ENCODE results near the gene COX6A2.

COX6A2 gene

DNA sequence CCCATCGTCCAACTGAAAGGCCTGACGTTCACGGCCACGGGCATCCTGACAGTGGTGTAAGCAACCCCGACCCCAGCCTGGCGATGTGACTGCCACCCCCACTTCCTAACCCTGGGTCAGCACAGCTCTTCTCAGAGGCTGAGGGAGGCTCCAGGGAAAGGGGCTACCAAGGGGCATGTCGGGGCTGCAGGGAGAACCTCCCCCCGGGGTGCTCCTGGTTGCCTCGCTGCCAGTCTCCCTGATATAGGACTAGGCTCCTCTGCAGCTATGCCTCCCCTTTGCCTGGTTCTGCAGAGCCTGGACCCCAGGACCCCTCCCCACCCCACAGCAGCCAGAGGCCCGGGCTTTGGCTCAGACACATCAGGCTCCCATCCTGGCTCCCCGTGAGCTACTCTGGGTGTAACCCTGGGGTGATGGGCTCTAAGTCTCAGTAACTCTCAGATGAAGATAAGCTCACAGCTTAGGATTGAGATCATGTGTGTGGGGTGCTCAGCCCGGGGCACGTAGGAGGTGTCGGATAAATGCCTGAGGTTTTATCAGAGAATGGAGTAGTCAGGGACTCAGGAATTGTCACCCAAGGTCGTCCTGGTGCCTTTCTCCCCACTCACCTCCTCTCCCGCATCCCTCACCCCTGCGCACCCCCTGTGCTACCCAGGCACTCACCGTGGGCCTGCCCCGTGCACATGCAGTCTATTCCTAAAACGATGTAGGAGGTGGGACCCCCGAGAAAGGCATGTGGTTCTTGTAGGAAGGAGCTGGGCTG is 24.4 kb downstream of the COX6A2 start:
- no peak for DNase-seq

DNA sequence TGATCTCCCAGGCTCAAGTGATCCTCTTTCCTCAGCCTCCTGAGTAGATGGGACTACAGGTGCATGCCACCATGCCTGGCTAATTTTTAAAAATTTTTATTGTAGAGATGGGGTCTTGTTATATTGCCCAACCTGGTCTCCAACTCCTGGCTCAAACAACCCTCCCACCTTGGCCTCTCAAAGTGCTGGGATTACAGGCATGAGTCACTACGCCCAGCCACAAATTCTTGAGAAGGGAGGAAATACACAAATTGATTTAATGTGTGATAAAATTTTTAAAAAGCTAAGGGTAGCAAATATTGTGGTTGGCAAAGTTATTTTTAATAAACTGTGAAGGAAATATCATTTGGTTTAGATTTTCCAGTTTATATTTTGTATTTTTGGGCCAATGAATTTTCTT is 25.5 kb downstream of the COX6A2 start:
- no peak for DNase-seq

DNA sequence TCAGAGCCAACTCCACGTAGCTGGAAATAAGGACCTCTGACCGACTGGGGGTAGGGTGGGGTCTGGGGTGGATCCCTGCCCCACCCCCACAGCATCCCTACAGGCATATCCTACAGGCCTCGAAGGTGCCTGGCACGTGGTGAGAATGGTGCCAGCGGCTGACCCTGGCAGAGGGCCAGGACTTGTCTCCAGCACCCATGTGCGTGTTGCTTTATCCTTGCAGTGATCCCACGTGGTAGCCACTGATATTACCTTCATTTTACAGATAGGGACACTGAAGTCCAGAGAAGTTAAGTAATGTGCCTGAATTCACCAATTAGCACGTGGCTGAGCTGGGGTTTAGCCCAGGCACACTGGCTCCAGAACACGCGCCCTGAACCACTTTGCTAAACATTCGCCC is 26.7 kb downstream of the COX6A2 start:
- no peak for DNase-seq

DNA sequence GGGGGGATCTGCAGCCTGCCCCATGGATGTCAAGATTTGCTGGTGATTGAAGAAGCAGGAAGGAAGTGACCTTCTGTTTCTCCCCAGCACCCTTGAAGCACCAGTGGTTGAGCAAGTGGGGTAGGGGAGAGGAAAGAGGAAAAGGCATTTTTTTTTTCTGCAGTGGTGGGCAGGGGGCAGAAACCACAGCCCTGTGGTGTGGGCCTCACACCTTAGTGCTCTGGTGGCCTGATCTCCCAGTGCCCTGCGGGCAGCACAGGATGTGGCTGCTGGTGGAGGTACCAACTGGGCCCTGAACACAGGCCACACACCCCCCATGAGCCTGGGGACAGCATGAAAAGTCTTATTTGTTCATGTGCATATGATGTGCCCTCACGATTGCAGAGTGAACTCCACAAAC is 28.0 kb downstream of the COX6A2 start:
- no peak for DNase-seq

DNA sequence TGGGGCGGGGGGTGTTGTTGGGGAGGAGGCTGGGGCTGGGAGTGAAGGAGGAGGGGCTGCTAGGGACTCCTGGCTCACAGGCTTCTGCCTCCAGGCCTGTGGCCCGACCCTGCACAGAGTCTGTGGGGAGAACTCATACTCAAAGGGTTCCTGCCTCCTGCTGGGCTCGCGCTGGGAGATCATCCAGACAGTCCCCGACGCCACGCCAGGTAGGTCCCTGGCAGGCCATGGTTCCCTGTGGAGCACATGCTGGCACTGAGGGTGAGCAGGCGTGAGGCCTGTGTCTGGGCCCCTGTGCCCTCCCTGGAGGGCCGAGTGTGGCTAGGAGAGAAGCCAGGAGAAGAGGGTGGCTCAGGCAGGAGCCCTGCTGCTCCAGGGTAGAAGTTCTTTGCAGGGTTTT is 30.5 kb downstream of the COX6A2 start:
- no peak for DNase-seq

DNA sequence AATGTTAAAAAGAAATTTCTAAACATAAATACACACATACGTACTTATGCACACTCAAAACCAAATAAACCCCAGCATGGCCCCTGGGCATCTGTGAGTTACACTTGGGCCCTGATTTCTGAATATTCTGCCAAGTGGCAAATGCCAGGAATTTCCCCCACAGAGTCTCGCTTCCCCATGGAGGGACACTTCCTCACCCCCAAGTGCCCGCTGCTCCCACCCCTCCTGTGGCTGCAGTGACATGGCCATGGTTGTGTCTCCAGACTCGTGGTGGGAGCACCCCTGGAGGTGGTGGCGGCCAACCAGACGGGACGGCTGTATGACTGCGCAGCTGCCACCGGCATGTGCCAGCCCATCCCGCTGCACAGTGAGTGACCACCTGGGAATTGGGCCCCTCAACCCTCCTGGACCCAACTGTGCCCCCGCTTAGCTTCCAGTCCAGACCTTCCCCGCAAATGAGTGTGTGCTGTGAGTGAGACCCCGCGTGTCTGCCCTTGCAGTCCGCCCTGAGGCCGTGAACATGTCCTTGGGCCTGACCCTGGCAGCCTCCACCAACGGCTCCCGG is 31.0 kb downstream of the COX6A2 start:
- no peak for DNase-seq

DNA sequence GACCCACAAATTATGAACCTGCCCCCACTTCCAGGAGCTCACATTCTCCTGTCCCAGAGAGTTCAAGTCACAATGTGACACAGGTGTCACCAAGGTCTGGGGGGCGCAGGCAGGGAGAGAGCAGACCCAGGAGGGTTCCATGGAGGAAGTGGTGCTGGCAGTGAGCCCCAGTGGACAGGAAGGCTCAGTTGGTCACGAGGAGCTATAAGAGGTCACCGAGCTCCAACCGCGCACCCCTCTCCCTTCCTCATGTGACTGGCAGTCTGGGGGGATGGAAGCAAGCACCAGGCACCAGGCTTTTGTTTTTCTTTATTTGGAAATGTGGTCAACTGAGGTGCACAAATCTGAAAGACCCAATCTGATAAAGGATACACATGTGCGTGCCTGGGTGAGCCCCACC is 32.5 kb downstream of the COX6A2 start:
- no peak for DNase-seq

DNA sequence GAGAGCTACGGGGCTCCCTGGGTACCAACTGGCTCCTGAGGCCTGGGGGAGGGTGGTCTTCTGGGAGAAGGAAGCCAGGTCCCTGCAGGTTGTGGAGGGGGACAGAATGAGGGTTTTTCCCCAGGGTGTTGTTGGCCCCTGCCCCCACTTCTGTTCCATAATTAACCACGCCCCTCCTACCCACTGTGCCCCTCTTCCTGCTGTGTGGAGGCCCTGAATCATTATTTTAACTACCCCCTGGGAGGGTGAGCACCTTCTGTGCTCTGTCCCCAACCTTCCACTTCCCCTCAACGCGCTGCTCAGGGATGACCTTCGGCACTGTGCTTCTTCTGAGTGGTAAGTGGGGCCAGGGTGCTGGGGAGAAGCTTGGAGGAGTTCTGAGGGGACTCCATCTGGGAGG is 35.1 kb downstream of the COX6A2 start, which contains the start of gene ITGAD:
Gene ITGAD, plus strand, starts transcription at position 280 of the 400 bp plus-strand sequence. Its CDS starts 26 bp downstream, at position 306.
- DNase-seq, result no peak

DNA sequence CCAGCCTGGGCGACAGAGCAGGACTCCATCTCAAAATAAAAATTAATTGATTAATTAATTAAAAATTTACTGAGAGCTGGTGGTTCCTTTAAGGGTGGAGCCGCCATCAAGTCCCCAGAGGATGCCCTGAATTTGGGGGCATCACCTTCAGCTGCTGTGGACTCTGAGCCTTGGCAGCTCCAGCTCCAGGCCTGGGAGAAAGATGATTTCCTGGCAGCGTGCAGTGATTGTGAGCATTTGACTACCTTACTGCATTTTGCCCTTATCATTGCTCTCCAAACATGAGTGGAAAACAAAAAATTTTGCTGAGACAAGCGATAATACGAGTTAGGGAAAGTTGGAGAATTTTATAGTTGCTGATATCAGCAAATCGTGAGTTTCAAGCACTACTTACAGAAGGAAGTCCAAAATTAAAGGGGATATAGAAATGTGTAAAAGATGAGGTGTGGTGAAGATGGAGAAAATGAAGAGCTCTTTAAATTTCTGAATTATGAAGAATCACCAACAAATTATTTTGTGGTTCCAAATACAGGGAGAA is 37.6 kb downstream of the COX6A2 start:
- no peak for DNase-seq

DNA sequence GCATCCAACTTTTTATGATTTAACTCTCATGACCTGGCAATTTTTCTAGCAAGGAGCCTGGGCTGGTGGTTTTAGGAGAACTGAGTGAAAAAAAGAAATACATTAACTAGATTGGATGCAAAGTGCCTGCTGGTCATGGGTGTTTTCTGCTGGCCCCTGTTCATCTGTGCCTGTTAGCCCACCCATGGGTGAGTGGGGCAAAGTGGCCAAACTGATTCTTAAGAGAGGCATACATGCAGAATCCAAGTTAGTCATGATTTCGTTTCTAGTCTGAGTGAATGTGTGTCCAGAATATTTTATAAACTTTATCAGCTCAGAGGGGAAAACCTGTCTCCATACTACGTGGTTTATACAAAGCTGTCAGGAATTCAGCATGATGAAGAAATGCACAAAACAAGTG is 39.6 kb downstream of the COX6A2 start:
- DNase-seq, result no peak

DNA sequence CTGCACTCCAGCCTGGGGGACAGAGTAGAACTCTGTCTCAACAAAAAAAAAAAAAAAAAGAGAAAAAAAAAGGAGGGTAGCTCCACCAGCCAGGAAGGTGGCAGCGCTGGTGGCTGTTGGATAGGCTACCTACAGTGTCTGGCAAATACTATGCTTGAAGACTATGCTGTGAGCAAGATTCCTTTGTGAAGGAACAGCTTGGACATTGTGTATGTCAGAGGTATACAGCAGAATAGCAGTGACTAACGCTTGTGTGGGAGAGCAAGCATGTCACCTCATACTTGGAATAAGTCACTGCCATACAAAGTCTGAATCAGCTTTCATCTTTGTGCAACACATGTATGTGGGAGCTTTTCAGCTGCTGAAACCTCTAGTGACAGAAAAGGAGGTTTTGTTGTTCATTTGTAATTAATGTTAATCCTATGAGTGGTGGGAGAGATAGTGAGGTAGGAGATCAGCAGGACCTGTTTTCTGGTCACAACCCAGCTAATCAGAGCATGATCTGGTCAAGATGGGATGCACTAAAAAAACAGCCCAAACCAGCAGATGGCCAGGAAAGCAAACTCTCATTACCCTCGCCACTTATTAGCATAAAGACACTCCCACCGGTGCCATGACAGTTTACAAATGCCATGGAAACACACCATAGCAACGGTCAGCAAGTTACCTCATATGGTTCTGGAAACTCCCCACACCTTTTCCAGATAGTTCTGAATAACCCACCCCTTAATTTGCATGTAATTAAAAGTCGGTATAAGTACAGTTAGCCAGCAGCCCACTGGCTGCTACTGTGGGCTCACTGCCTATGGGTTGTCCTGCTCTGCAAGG is 41.8 kb downstream of the COX6A2 start:
- DNase-seq, result no peak

DNA sequence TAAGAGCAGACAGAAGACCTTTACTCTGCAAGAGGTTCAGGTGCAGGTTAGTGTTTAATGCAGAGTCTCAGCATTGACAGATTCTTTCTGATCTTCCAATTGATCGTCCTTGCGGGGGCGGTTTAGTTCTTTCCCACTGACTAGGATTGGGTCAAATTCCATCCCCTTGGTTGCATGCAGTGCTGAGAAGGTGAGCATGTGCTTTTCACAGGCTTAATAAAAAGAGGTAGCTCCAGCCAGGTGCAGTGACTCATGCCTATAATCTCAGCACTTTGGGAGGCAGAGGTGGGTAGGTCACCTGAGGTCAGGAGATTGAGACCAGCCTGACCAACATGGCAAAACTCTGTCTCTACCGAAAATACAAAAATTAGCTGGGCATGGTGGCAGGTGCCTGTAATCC is 42.5 kb downstream of the COX6A2 start:
- no peak for DNase-seq

DNA sequence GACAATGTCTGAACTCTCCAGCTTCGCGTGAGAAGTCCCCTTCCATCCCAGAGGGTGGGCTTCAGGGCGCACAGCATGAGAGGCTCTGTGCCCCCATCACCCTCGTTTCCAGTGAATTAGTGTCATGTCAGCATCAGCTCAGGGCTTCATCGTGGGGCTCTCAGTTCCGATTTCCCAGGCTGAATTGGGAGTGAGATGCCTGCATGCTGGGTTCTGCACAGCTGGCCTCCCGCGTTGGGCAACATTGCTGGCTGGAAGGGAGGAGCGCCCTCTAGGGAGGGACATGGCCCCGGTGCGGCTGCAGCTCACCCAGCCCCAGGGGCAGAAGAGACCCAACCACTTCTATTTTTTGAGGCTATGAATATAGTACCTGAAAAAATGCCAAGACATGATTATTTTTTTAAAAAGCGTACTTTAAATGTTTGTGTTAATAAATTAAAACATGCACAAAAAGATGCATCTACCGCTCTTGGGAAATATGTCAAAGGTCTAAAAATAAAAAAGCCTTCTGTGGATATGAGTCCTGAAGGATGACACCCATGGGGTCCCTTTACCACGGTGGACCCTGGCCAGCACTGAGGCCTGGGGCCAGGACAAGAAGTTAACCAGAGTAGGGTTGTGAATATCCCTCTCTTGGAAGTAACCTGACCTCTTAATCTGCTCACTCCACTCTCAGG is 45.5 kb downstream of the COX6A2 start:
- no peak for DNase-seq

DNA sequence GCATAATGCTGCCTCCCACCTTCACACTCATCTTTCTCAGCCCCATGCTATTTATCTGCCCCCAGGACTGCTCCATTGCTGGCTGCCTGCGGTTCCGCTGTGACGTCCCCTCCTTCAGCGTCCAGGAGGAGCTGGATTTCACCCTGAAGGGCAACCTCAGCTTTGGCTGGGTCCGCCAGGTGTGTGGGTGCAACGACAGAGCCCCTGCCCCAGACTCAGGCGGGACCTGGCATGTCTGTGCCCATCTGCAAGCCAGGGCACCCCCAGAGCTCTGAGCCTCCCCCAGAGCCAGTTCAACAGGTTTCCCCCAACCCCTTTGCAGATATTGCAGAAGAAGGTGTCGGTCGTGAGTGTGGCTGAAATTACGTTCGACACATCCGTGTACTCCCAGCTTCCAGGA is 48.0 kb downstream of the COX6A2 start:
- no peak for DNase-seq

Data from NCI-H2081 treated with DMSO at 0.1 percent for 48 hours (cell line).